ENCODE data around the gene PPP1R3C.

Gene PPP1R3C

DNA sequence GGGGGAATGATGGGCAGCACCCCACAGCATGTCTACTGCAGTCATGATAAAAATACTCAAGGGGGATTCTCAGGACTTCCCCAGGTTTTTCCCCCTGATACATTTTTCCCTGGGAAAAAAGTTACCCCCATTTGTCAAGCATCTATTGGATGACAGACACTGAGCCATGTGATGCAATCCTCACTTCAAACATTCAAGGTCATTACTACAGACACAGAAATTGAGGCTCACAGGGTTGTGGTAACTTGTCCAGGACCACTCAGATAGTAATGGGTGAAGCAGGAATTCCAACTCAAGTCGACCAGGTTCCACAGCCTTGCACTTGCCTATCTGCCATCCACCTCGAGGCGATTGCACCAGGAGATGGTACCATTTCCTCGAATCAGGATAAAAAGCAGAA, 31.7 kb downstream of the PPP1R3C start:
- no peak for DNase-seq (ENCODE audit: low read depth)

DNA sequence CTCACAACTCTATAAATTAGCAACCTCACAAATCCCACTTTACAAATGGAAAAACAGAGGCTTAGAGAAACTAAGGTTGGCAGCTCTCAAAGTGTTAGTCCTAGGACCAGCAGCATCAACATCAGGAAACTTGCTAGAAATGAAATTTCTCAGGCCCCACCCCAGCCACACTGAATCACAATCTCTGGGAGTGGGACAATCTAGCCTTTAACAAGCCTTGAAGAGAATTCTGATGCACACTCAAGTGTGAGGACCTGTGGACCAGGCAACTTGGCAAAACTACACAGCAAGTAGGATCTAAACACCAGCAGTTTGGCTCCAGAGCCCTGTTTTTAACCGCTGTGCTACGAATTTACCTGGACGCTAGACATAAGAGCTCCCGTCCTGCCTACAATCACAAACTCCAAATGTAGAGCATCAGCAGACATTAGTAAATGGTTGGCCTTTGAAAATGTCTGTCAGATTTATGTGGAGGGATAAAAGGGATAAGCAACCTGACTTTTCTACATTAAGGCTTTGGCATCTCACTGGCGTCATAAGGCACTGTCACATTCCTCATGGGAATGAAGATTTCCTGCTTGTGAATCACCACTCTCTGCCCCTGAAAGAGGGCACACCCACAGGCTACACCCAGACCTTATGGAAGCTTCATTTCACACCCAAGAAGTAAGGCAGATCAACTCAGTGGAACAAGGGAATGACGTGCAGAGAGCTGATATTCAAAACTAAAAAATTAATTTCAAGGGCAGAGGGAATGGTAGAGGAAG, 34.5 kb downstream of the PPP1R3C start:
- no peak for DNase-seq (ENCODE audit: low read depth)

GRCh38 chr10:91597197-91597881, 35.5 kb downstream of the PPP1R3C start:
- DNase-seq (ENCODE audit: low read depth), result no peak

GRCh38 chr10:91596825-91597196, 36.1 kb downstream of the PPP1R3C start:
- DNase-seq (ENCODE audit: low read depth), result no peak

DNA sequence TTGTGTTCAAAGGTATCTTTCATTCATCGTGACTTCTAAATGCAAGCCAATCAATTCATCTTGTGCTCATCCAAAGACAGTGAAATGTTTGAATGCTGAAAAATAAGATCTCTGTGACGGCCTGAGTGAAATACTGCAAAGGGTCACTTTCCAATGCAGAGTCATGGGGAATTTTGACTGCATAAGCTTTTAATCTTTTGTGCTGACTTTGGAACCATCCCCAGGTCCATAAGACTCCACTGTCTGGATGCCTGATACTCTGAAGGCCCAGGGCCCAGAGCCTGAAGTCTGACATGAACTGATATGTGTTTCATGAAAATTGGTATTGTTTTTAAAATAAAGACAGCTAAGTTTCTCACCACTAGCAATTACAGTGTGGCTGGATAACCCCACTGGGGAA, 39.0 kb downstream of the PPP1R3C start:
- no peak for DNase-seq (ENCODE audit: low read depth)

- no peak for DNase-seq (ENCODE audit: low read depth)
Measured at GRCh38 chr10:91593366-91593765, 39.5 kb downstream of the PPP1R3C start.

DNA sequence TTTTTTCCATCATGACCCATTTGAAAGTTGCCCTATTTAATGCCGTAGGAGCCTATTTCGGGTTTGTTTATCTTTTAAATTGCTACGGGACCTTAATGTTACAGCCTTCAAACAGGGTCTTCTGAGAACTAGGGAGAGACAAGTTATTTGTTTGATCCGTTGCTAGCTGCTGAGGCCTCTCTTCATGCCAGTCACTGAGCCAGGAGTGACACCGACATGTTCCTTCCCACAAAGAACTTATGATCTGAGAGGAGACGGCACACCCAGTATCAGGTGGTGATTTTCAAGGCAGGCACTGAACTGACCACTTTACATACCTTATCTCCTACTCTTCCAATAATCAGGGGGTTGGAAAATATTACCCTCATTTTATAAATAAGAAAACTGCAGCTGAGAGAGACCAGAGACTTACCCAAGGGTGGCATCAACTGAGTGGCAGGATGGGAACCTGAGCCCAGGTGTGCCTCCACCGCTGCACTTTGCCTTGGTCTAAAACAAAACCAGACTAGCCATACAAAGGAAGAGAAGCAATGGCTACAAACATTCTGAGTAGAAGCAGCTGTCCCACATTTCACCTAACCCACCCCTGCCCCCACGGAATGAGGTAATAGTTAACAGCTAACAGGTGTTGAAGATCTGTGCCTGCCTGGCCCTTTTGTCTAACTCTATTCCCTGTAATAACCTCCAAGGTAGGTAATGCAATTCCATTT, 40.5 kb downstream of the PPP1R3C start:
- DNase-seq (ENCODE audit: low read depth), result no peak

DNA sequence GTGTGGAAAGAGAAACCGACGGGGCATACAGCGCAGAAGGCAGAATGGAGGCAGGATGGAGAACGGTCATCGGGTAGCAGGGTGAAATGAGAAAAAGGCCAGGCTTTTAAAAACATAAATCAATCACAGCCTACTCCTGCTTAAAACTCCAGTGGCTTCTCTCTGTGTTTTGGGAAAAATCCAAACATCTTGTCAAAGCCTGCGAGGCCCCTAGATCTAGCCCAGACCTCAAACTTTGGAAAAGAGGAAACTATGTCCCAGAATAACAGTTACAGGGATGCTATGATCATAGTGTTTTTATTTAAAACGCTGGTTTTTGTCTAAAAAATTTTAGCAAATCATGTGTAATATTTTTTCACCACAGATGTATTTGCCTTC, 41.1 kb downstream of the PPP1R3C start:
- DNase-seq (ENCODE audit: low read depth), result no peak

- DNase-seq (ENCODE audit: low read depth), result no peak
Measured at GRCh38 chr10:91590904-91591796, 41.7 kb downstream of the PPP1R3C start.

GRCh38 chr10:91590142-91590903, 42.5 kb downstream of the PPP1R3C start:
- DNase-seq (ENCODE audit: low read depth), result no peak

- DNase-seq (ENCODE audit: low read depth), result no peak
Measured at GRCh38 chr10:91589658-91590035, 43.2 kb downstream of the PPP1R3C start.

DNA sequence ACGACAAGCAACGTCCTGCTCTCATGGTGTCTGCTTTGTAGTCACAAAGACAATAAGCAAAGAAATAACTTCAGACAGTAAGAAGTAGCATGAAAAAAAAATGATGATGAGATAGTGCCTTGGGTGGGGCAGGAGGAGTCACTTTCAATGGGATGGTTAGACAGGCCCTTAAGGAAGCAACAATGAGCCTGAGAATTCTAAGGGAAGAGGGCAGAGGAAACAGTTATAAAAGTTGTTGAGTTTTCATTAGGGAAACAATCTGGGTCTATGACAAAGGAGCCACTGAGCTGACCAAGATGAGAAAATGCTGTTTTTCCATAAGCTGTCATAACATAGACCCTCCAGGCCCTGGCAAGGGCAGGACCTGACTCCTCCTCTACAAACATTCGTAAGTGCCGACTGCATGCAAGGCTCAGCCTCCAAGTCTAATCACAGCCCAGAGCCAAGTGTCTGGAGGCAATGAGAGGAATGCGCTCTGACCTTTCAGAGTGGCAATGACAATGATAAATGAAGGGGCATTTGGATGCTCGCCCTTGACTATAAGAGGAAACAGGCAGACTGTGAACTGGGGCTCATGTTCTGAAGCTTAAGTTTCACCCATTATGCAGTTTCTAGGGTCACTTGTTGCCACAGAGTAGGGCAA, 43.7 kb downstream of the PPP1R3C start:
- no peak for DNase-seq (ENCODE audit: low read depth)

GRCh38 chr10:91587710-91588638, 44.9 kb downstream of the PPP1R3C start:
- no peak for DNase-seq (ENCODE audit: low read depth)

DNA sequence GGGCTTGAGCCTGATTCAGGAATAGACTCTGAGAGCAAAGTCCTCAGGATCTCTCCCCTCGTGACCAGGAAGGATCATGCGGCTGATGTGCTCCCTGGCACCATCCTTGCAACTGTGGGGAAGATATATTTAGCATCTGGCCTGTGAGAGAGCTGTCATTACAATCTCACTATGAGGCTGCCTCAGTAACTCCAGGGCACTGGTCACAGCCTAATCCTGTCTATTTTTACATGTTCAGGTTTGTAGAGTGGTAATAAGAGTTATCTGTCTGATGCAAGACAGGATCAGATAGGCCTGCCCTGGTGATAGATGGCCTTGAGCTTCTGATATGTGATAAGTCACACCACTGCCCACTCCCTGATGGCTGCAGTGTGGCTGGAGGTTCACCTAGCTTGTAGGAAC, 50.7 kb downstream of the PPP1R3C start:
- DNase-seq (ENCODE audit: low read depth), result no peak

DNA sequence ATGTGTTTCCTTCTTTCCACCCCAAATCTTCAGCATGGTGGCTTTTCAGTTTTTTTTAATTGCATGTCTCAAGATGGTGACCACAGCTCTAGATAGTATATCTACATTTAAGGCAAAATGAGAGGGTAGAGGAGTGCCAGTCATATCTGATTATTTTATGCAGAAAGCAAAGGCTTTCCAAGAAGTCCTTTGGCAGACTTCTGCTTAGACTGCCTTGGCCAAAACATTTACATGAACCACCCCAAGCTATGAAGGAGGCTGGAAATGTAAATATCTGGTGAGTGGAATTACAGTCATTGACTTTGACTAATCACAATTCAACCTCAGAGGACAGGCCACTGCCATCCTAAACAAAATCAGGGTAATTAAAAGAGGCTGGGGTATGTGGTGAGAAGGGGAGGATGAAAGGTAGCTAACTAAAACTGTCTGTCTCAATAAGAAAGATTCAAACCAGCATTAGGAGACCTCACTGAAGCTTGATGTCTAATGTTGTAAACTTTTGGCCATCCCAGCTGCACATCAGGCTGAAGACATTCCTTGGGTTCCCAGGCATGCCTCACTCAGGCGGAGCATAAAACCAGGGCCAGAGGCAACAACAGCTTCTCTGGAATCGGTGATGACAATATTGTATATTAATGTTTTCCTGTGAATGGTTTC, 53.4 kb downstream of the PPP1R3C start:
- no peak for DNase-seq (ENCODE audit: low read depth)
